Hepatocyte (in vitro differentiated cells): ENCODE results near the gene XRN1.

Experiments
- EZH2 ChIP-seq: fragments of 200-600 bp; sonication (generic); IDR thresholded peaks from 2 replicates; pipeline ENCODE4 v1.6.1; 2016; ENCODE audit warnings: antibody characterized with exemption, mild to moderate bottlenecking, borderline replicate concordance
- EZH2phosphoT487 ChIP-seq: fragments of 200-600 bp; sonication (generic); IDR thresholded peaks from one replicate; pipeline ENCODE4 v1.6.1; 2018; ENCODE audit warnings: antibody characterized with exemption, mild to moderate bottlenecking, low read depth, moderate library complexity; ENCODE audit not compliant: unreplicated experiment, severe bottlenecking
- TF ChIP-seq, protein P1 (sequence below): fragments of 200-600 bp; sonication (generic); IDR thresholded peaks from 2 replicates; pipeline ENCODE4 v1.5.1; 2016; ENCODE audit warnings: antibody characterized with exemption, mild to moderate bottlenecking; ENCODE audit not compliant: poor library complexity

GRCh38 chr3:142484912-142485435 lies 37.1 kb upstream of the XRN1 start:
- TF ChIP-seq, protein P1, sequence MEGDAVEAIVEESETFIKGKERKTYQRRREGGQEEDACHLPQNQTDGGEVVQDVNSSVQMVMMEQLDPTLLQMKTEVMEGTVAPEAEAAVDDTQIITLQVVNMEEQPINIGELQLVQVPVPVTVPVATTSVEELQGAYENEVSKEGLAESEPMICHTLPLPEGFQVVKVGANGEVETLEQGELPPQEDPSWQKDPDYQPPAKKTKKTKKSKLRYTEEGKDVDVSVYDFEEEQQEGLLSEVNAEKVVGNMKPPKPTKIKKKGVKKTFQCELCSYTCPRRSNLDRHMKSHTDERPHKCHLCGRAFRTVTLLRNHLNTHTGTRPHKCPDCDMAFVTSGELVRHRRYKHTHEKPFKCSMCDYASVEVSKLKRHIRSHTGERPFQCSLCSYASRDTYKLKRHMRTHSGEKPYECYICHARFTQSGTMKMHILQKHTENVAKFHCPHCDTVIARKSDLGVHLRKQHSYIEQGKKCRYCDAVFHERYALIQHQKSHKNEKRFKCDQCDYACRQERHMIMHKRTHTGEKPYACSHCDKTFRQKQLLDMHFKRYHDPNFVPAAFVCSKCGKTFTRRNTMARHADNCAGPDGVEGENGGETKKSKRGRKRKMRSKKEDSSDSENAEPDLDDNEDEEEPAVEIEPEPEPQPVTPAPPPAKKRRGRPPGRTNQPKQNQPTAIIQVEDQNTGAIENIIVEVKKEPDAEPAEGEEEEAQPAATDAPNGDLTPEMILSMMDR: no peak
- no peak for TF ChIP-seq EZH2
- no peak for TF ChIP-seq EZH2phosphoT487
